GM23248 (cell line): Measurements from ENCODE around the gene FBXL2. TPM values are rescaled to one million over a fixed set of nuclear protein-coding genes. Genes with fewer than 3 reads are reported as not detected.

Source experiments
- DNase-seq: peaks from one replicate; pipeline ENCODE4 v3.0.0-alpha.2; 2015
- H2AFZ ChIP-seq: fragments of 200-600 bp; sonication (generic); 2 replicates; pipeline ENCODE4 v1.6.1; 2016; ENCODE audit warnings: antibody characterized with exemption
- H3F3A ChIP-seq: fragments of 200-600 bp; sonication (generic); 2 replicates; pipeline ENCODE4 v1.6.1; 2016; ENCODE audit warnings: mild to moderate bottlenecking, antibody characterized with exemption, mixed run types; ENCODE audit not compliant: insufficient read depth
- H3K27ac ChIP-seq: fragments of 200-600 bp; sonication (generic); 2 replicates; pipeline ENCODE4 v1.5.1; 2016; ENCODE audit warnings: mild to moderate bottlenecking
- H3K27me3 ChIP-seq: fragments of 200-600 bp; sonication (generic); replicated peaks from 2 replicates; pipeline ENCODE4 v1.6.1; 2016; ENCODE audit warnings: mild to moderate bottlenecking; ENCODE audit not compliant: insufficient read depth
- H3K36me3 ChIP-seq: fragments of 200-600 bp; sonication (generic); 2 replicates; pipeline ENCODE4 v1.6.1; 2016; ENCODE audit warnings: low read depth, mild to moderate bottlenecking
- H3K4me1 ChIP-seq: fragments of 200-600 bp; sonication (generic); 2 replicates; pipeline ENCODE4 v1.6.1; 2016; ENCODE audit warnings: mild to moderate bottlenecking; ENCODE audit not compliant: insufficient read depth
- H3K4me2 ChIP-seq: fragments of 200-600 bp; sonication (generic); one replicate; pipeline ENCODE4 v1.6.1; 2016; ENCODE audit warnings: mild to moderate bottlenecking; ENCODE audit not compliant: unreplicated experiment
- H3K4me3 ChIP-seq: fragments of 200-600 bp; sonication (generic); 2 replicates; pipeline ENCODE4 v1.5.1; 2016; ENCODE audit warnings: mild to moderate bottlenecking
- H3K79me2 ChIP-seq: fragments of 200-600 bp; sonication (generic); 2 replicates; pipeline ENCODE4 v1.6.1; 2016; ENCODE audit warnings: mild to moderate bottlenecking; ENCODE audit not compliant: insufficient read depth
- H3K9ac ChIP-seq: fragments of 200-600 bp; sonication (generic); 2 replicates; pipeline ENCODE4 v1.6.1; 2016; ENCODE audit warnings: mild to moderate bottlenecking
- H3K9me2 ChIP-seq: fragments of 200-600 bp; sonication (generic); 2 replicates; pipeline ENCODE4 v1.6.1; 2016; ENCODE audit warnings: mixed run types, mild to moderate bottlenecking, moderate library complexity; ENCODE audit not compliant: insufficient read depth
- H3K9me3 ChIP-seq: fragments of 200-600 bp; sonication (generic); one replicate; pipeline ENCODE4 v1.6.1; 2017; ENCODE audit warnings: low read depth
- H4K20me1 ChIP-seq: fragments of 200-600 bp; sonication (generic); 2 replicates; pipeline ENCODE4 v1.6.0; 2016; ENCODE audit not compliant: insufficient read depth
- EZH2 ChIP-seq: fragments of 200-600 bp; sonication (generic); IDR thresholded peaks from 2 replicates; pipeline ENCODE4 v1.6.1; 2018; ENCODE audit warnings: antibody characterized with exemption, mild to moderate bottlenecking; ENCODE audit not compliant: insufficient read depth, poor library complexity, severe bottlenecking
- EZH2phosphoT487 ChIP-seq: fragments of 200-600 bp; sonication (generic); IDR thresholded peaks from 2 replicates; pipeline ENCODE4 v1.6.1; 2018; ENCODE audit warnings: antibody characterized with exemption, moderate library complexity, mild to moderate bottlenecking, low read depth; ENCODE audit not compliant: insufficient read depth
- WGBS, 2 experiments: methylation state at CpG; one replicate each; pipeline ENCODE4 v1.1.6; 2015 to 2017; ENCODE audit warnings: low lambda C conversion rate in 2 of 2, low coverage in 1 of 2; ENCODE audit errors: missing lambda C conversion rate in 2 of 2; 5-methylcytosine and 5-hydroxymethylcytosine counted together
- in situ Hi-C: fragments of 300-500 bp; cut with MboI; formaldehyde crosslinking; loops from 2 replicates; pipeline ENCODE4 v1.15.0; 2020
- polyA plus RNA-seq: library from polyadenylated mRNA; unstranded; fragments of >200 nt; fragmentation: Nextera tagmentation; extraction: Ambion mirVana; gene quantifications from 2 replicates; pipeline ENCODE4 v1.2.1, GENCODE V29; 2016
- total RNA-seq: library from RNA; depleted of rRNA; stranded (reverse); fragments of >200 nt; shearing (Covaris generic); gene quantifications from 2 replicates; pipeline ENCODE4 v1.2.3, GENCODE V29; 2014

FBXL2 gene
- total and polyA plus RNA-seq, 2 experiments from 2014 or later, result 3.2 to 3.4 TPM

GRCh38 chr3:33271324-33271723 is 5.9 kb upstream of the FBXL2 start:
- in situ Hi-C loops, result no loop called here
- WGBS, 2 experiments, result 73 to 82% methylated on average over 4 of the region's 4 CpGs

GRCh38 chr3:33273628-33274027 is 3.6 kb upstream of the FBXL2 start:
- whole genome bisulfite sequencing, 2 experiments, result 73% methylated on average over 3 of the region's 3 CpGs
- no peak overlapping the region for H3K9ac ChIP-seq
- H3K4me2 ChIP-seq, result no peak overlapping the region
- H3K36me3 ChIP-seq, result no peaks in the 10 kb centered on the region
- DNase-seq, result no peak
- H3K27me3 ChIP-seq, result peaks cover 21% of the 10 kb centered on the region
- H3K4me1 ChIP-seq, result no peaks in the 10 kb centered on the region
- H4K20me1 ChIP-seq, result no peaks in the 10 kb centered on the region
- no peaks in the 10 kb centered on the region for H3F3A ChIP-seq
- H3K9me3 ChIP-seq, result no peaks in the 10 kb centered on the region
- TF ChIP-seq EZH2, result no peak
- TF ChIP-seq EZH2phosphoT487, result no peak
- no peak overlapping the region for H3K4me3 ChIP-seq
- no peak overlapping the region for H2AFZ ChIP-seq
- in situ Hi-C loops, result no loop called here
- no peaks in the 10 kb centered on the region for H3K9me2 ChIP-seq
- H3K27ac ChIP-seq, result no peak overlapping the region
- no peaks in the 10 kb centered on the region for H3K79me2 ChIP-seq

More at GRCh38 chr3:33271324-33271723, 5.9 kb upstream of the FBXL2 start:
- Histone ChIP-seq H3K79me2 (no peaks in the 10 kb centered on the region), H3K4me2 (no peak overlapping the region), H3K4me1 (no peaks in the 10 kb centered on the region), H3K9ac (no peak overlapping the region), H2AFZ (no peak overlapping the region), H3K4me3 (no peak overlapping the region), H3K36me3 (no peaks in the 10 kb centered on the region), H3K27me3 (peaks cover 21% of the 10 kb centered on the region), H4K20me1 (no peaks in the 10 kb centered on the region), H3K9me2 (no peaks in the 10 kb centered on the region), H3K9me3 (no peaks in the 10 kb centered on the region), H3F3A (no peaks in the 10 kb centered on the region), H3K27ac (no peak overlapping the region)
- TF ChIP-seq EZH2phosphoT487 (no peak), EZH2 (no peak)
- no peak for DNase-seq

- no peak overlapping the region for H3K27ac ChIP-seq
- in situ Hi-C loops, result no loop called here
- H3K79me2 ChIP-seq, result no peaks in the 10 kb centered on the region
Measured at GRCh38 chr3:33278163-33278562, 921 bp downstream of the FBXL2 start.

DNA sequence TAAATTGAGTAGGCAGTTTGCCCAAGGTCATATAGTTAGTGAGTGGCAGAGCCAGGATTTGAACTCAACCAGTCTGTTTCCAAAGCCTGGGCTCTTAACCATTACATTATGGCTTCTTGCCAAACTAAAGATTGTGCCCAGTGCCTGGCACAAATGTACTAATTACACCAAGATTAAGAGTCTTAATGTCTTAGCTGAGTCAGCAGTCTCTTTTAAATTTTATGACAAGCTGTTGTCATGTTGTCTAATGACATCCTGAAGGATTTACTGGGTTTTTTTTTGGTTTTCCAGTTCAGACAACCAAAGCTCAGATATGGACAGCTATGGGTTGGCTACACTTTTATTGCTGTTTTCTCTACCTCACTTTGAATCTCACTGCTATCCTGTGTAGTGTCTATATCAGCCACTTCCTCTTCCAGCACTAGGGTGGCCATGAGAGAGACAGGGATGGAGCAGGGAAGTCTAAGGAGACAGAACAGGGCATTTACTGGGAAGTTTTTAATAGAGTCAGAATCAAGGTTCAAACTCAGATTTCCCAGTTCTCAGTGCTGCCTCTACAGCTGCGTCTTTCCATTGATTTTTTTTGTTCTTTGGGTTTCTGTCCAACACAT is 10.5 kb downstream of the FBXL2 start:
- H3K27me3 ChIP-seq, result 0 out of 2 replicates have a peak, but pooled peaks cover 13% of the 10 kb centered on the region
- no peaks in the 10 kb centered on the region for H3K79me2 ChIP-seq
- no peaks in the 10 kb centered on the region for H3F3A ChIP-seq
- in situ Hi-C loops, result no loop called here
- no peak overlapping the region for H3K4me3 ChIP-seq
- H3K9me3 ChIP-seq, result peaks cover 4% of the 10 kb centered on the region
- H3K27ac ChIP-seq, result no peak overlapping the region
- no peak for DNase-seq
- no peak overlapping the region for H3K4me2 ChIP-seq
- H4K20me1 ChIP-seq, result no peaks in the 10 kb centered on the region
- no peak overlapping the region for H3K9ac ChIP-seq
- TF ChIP-seq EZH2phosphoT487 (no peak), EZH2 (no peak)
- 63 to 86% methylated on average over 1 of the region's 1 CpG for WGBS, 2 experiments
- H3K9me2 ChIP-seq, result no peaks in the 10 kb centered on the region
- H3K36me3 ChIP-seq, result no peaks in the 10 kb centered on the region
- no peaks in the 10 kb centered on the region for H3K4me1 ChIP-seq
- no peak overlapping the region for H2AFZ ChIP-seq

More at GRCh38 chr3:33278163-33278562, 921 bp downstream of the FBXL2 start:
- Histone ChIP-seq H3K9me2 (no peaks in the 10 kb centered on the region), H3K9ac (peak overlapping the region; percentile 80), H3K27me3 (0 out of 2 replicates have a peak, but pooled peaks cover 7% of the 10 kb centered on the region), H3K9me3 (no peaks in the 10 kb centered on the region), H3F3A (no peaks in the 10 kb centered on the region), H3K4me2 (peak overlapping the region; percentile 75), H2AFZ (peak overlapping the region; percentile 89), H3K4me3 (peak overlapping the region; percentile 73), H3K36me3 (no peaks in the 10 kb centered on the region), H3K4me1 (no peaks in the 10 kb centered on the region), H4K20me1 (no peaks in the 10 kb centered on the region)
- TF ChIP-seq EZH2, result no peak
- TF ChIP-seq EZH2phosphoT487, result no peak
- 12% methylated on average over 11 of the region's 11 CpGs for WGBS, 2 experiments
- peak; percentile 15 for DNase-seq
